Embryonic facial prominence (tissue), 1 donor: ENCODE results near the gene SPTBN1.

Experiments
- DNase-seq: peaks from one replicate; pipeline ENCODE4 v3.0.0-alpha.2; 2016; ENCODE audit errors: extremely low spot score

The SPTBN1 gene

GRCh38 chr2:54610700-54611099 lies 154.6 kb downstream of the SPTBN1 start:
- DNase-seq, result no peak

DNA sequence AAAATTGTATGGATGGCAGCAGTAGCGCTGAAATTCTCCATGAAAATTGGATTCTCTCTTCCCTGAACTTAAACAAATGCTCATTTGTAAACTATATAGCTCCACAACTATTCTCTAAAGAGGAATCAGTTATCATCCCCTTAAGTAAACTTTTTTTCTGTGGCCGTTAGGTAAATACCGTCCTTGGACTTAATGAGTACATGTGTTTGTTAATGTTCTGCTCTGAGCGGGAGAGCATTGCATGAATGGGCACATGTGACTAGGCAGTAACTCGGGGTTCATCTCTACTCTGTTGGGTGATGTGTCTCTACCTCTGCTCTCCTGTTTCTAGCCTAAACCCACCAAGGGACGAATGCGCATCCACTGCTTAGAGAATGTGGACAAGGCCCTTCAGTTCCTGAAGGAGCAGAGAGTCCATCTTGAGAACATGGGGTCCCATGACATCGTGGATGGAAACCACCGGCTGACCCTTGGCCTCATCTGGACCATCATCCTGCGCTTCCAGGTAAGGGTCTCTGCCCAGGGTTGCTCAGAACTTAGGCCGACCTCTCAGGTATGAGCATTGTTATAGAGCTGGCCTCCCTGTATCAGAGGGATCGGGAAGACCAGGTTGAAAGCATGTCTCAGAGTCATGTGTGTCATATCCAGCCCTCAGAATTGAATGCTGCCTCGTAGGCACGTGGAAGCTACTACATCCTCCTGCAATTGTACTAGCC lies 155.9 kb downstream of the SPTBN1 start:
- DNase-seq, result no peak

GRCh38 chr2:54613386-54613785 lies 157.3 kb downstream of the SPTBN1 start:
- DNase-seq, result no peak

DNA sequence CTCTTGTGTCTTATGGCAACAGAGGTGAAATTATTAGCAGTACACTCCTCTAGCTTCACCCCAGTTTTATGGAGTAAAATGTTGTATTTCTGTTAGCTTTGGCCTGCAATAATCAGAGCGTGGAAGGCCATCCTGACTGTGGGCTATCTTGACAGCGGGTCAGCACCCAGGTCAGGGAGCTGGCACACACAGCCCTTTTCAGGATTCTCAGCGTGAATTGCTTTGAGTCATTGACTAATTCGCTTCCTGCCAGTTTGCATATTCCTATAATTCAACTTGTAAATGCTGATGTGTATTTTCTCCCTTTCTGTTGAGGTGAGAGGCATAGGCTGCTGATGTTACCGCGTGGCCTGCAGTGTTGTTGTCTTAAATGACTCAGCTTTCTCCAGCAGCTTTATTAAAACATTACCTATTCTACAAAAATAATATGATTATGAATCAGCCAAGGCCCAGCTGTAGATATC lies 157.7 kb downstream of the SPTBN1 start:
- no peak for DNase-seq

- DNase-seq, result no peak
These were observed 158.7 kb downstream of the SPTBN1 start for GRCh38 chr2:54614819-54615218.

DNA sequence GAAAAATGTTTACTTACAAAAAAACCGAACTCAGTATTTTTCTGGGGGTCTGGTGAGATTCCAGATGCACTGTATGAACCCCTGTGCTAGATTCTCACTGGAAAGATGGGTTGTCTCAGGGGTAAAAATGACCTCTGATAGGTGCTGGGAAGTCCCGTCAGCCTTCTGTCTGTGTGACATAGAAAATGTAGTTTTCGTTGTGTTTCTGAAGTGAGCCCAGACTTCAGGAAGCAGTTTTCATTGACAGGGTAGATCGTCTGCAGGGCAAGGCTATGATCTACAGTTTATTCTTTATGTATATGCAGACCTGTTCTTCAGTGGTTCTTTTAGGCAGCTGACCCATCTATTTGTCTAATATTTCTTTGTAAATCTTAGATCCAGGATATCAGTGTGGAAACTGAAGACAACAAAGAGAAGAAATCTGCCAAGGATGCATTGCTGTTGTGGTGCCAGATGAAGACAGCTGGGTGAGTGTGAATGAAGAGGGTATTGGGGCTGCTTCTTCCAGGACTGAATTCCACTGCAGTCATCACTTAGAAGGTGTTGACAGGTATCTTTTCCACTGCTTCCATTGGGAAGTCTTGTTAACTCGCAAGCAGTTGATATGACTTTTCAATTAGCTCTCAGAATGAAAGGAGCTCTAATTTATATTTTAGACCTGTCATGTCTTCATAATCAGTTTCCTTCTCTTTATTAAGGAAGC lies 159.9 kb downstream of the SPTBN1 start:
- DNase-seq, result no peak

DNA sequence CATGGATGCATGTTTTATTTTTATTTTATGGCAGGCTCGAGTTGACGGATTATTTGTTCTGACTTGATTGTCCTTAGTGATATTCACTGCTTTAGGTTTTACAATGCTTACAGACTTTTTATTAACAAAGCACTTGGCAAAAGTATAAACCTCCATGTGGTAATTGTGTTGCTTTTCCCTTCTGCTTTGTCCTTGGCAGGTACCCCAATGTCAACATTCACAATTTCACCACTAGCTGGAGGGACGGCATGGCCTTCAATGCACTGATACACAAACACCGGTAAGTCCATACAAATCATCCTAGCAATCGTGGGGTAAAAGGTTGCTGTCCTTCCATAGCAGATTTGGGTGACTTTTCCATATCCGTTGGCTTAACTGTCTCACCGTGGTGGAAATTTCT lies 161.3 kb downstream of the SPTBN1 start:
- no peak for DNase-seq

DNA sequence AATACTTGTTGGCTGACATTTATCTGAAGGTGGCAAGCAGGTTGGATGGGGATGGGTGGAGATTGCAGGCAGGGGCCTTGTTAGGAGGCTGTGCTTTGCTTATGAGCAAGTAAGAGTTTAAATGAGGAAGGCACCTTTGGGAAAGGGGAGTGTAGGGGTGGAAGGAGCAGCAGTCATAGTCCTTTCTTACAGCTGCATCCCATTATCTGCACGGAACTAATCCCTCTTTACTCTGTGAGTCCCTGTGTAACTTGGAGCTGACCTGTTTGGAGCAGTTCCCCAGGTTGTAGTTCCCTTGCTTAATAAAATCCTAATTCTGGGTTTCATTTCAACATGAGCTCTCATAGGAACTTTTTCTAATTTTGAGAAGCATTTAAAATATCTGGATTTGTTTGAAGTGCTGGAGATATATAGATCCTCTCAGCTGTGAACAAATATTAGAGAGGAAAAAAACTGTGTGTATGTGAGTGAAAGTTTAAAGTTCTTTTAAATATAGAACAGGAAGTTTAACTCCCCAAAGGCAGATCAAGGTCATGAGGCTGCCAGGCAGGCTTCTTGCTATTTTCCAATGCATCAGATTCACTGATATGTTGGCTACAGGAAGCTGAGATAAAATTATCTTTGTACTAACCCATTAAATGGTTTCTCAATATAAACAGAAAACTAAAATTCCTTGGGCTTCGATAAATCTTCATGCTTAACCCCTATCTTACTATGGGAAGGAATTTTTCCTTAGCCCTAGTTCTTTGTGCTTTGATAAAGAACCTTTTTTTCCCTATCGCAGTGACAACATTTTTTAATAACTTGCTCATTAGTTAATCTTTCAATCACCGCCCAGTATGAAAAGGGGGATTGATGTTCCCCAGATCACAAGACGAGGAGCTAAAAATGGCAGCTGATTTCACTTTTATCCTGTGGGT lies 162.8 kb downstream of the SPTBN1 start:
- DNase-seq, result no peak

- no peak for DNase-seq
These were observed 163.6 kb downstream of the SPTBN1 start for GRCh38 chr2:54619660-54620231.

DNA sequence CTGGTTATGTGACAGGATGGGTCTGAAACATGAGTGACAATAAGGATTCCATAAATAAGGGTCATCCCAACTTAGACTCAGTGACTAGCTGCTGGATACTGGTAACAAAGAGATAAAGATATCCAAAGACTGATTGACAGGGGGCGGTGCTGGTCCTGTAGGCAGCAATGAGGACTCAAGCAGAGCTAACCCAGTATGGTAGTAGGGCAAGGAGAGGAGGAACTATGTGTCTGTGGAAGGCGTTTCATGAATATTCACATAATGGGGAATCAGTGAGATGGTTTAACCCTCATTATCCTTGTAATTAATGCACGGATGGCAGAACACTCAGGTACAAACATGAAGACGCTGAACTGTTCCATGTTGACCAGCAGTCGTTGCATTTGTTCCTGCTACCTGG lies 164.8 kb downstream of the SPTBN1 start:
- no peak for DNase-seq

DNA sequence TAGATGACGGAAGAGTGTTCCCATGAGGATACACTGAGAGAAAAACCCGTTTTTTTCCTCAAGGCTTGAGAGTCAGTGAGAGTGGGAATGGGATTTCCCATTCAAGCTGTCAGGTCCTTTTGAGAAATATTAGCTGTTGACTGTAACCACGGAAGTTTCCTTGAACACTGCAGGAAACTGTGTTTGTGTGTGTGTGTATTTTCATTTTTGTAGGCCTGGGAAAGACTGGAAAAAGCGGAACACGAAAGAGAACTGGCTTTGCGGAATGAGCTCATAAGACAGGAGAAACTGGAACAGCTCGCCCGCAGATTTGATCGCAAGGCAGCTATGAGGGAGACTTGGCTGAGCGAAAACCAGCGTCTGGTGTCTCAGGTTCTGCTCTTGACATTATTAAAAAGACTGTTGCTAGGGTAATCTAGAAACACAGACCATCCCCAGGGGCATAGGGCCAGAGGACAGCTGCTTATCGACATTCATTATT lies 168.5 kb downstream of the SPTBN1 start:
- no peak for DNase-seq

DNA sequence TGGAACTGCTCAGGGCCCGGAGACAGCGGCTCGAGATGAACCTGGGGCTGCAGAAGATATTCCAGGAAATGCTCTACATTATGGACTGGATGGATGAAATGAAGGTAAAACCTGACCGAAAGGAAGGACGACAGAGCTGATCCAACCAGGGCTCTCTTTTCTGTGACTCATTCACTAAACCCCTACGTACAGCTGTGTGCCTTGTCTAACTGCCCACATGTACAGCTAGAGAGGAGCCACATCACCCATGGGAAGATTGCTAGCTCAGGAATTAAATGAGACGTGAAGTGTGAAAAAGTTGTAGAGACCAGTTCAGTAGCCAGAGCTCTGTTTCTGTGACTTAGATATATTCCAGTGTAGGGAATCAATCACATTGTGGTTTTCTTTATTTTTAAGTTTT lies 170.0 kb downstream of the SPTBN1 start:
- DNase-seq, result no peak

DNA sequence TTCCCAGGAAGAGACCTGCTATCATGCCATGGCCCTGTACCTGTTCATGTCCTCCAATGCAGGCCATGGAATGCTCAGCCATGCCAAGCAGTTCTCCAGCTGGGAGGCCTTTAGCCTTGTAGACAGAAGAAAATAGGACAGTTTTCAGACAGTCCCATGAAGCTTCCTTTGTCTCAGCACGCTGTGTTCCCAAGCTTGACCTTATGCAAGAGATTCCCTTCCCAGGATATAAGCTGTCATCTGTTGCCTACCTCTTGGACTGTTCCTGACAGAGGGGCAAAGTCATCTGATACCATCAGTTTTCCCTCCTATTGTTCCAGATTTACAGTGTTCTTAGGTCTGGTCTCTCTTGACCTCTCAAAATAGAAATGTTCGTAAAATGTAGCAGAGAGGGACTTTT lies 170.8 kb downstream of the SPTBN1 start:
- DNase-seq, result no peak

DNA sequence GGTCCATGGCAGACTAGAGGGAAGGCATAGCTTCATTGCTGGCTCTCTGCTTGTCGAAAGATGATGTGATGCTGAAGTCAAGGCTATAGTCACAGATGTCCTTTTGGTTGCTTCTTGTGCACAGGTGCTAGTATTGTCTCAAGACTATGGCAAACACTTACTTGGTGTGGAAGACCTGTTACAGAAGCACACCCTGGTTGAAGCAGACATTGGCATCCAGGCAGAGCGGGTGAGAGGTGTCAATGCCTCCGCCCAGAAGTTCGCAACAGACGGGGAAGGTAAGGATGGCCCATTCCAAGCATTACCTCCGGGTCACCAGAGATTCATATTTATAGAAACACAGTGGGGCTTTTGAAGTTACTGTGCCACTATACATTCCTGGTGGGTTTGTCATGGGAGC lies 171.8 kb downstream of the SPTBN1 start:
- no peak for DNase-seq

- no peak for DNase-seq
These were observed 172.3 kb downstream of the SPTBN1 start for GRCh38 chr2:54628418-54628817.

DNA sequence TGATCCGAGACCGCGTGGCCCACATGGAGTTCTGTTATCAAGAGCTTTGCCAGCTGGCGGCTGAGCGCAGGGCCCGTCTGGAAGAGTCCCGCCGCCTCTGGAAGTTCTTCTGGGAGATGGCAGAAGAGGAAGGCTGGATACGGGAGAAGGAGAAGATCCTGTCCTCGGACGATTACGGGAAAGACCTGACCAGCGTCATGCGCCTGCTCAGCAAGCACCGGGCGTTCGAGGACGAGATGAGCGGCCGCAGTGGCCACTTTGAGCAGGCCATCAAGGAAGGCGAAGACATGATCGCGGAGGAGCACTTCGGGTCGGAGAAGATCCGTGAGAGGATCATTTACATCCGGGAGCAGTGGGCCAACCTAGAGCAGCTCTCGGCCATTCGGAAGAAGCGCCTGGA lies 172.8 kb downstream of the SPTBN1 start:
- no peak for DNase-seq

GRCh38 chr2:54629390-54629789 lies 173.3 kb downstream of the SPTBN1 start:
- no peak for DNase-seq

DNA sequence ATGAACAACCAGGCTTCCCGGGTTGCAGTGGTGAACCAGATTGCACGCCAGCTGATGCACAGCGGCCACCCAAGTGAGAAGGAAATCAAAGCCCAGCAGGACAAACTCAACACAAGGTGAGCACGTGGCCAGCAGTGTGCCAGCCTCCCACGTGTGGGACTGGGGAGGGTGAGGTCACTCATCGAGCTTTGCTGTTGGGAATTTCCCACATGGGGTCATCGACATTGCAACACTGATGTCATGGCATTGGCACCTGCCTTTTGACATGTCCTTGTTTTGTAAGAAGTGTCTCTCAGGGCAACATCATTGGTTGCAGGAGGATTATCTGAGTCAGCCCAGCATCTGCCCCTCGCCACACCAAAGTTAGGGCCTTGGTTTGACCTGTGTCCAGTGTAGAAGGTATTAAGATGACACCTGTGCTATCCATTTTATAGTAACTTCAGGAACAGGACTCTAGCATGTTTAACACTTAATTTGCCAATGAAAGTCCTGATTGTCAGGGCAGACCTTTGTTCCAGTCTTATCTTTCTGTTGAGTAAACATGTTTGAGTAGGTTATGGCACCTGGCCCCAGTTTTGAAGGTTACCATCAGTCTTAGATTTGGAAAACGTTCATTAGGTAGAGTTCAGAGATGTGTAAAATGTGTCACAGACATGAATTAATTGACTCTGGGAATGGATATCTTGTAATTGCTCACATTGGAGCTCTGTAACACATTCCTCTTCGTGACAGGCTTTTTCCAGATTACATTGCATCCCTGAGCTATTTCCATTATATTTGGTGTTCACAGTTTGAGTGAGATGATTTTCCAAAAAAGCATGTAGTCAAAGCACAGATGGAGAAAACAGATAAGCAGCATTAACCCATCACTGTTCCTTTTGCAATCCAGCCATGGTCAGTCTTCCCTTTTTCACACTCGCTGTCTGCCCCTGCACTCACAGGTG lies 174.1 kb downstream of the SPTBN1 start:
- no peak for DNase-seq

DNA sequence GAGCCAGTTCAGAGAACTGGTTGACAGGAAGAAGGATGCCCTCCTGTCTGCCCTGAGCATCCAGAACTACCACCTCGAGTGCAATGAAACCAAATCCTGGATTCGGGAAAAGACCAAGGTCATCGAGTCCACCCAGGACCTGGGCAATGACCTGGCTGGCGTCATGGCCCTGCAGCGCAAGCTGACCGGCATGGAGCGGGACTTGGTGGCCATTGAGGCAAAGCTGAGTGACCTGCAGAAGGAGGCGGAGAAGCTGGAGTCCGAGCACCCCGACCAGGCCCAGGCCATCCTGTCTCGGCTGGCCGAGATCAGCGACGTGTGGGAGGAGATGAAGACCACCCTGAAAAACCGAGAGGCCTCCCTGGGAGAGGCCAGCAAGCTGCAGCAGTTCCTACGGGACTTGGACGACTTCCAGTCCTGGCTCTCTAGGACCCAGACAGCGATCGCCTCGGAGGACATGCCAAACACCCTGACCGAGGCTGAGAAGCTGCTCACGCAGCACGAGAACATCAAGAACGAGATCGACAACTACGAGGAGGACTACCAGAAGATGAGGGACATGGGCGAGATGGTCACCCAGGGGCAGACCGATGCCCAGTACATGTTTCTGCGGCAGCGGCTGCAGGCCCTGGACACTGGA lies 174.9 kb downstream of the SPTBN1 start:
- DNase-seq, result no peak

DNA sequence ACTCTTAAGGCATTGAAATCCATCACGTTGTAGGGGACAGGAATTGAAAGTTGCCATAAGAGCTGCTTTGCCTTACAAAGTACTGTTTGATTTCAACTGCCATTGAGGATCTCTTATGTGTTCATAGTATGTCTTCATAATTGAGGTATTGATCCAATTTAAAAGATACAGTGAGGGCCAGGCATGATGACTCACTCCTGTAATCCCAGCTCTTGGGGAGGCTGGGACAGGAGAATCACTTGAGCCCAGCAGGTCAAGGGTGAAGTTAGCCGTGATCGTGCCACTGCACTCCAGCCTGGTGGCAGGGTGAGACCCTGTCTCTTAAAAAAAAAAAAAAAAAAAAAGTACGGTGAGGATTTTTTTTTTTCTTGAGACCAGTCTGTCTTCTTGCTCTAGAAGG lies 175.6 kb downstream of the SPTBN1 start:
- no peak for DNase-seq
